Suppressor macrophage treated with lipopolysaccharide for 4 hours (primary cell): Measurements from ENCODE around the gene STARD7.
A peak's percentile ranks its signal among the peaks of the same experiment; 100 is the strongest.
"Not testable (repeated sequence)": the region's sequence is repeated elsewhere in the genome, so short reads cannot be mapped to it uniquely, and the experiment has no call there.

Experiments used
- DNase-seq: peaks from one replicate; pipeline ENCODE4 v3.0.0-alpha.2; 2020

The STARD7 gene

GRCh38 chr2:96146153-96146880 lies 62.3 kb downstream of the STARD7 start:
- peak; percentile 98 for DNase-seq

GRCh38 chr2:96145848-96146152 lies 62.8 kb downstream of the STARD7 start:
- peak; percentile 85 for DNase-seq

GRCh38 chr2:96145036-96145847 lies 63.4 kb downstream of the STARD7 start, which contains the start of gene DUSP2:
Gene DUSP2, minus strand, starts transcription at chr2:96145440. Its CDS starts 86 bp downstream, at chr2:96145354.
- DNase-seq = peak; percentile 95

- DNase-seq = no peak
Observed at GRCh38 chr2:96144481-96145035, 64.1 kb downstream of the STARD7 start.

GRCh38 chr2:96143848-96144480 lies 64.7 kb downstream of the STARD7 start:
- DNase-seq = no peak

GRCh38 chr2:96143231-96143847 lies 65.3 kb downstream of the STARD7 start:
- no peak for DNase-seq

- no peak for DNase-seq
Observed at GRCh38 chr2:96142217-96143113, 66.2 kb downstream of the STARD7 start.

- not testable (repeated sequence) for DNase-seq
Observed at GRCh38 chr2:96141624-96141967, 67.0 kb downstream of the STARD7 start.

- DNase-seq = no peak
Observed at GRCh38 chr2:96140941-96141623, 67.5 kb downstream of the STARD7 start.

- no peak for DNase-seq
Observed at GRCh38 chr2:96139181-96139758, 69.4 kb downstream of the STARD7 start.

- peak; percentile 55 for DNase-seq
Observed at GRCh38 chr2:96138179-96139145, 70.2 kb downstream of the STARD7 start, which contains the start of gene ASTL. Gene ASTL, minus strand, starts transcription at chr2:96138502. Its CDS starts 66 bp downstream, at chr2:96138436.

- no peak for DNase-seq
Observed at GRCh38 chr2:96137321-96138178, 71.1 kb downstream of the STARD7 start.

GRCh38 chr2:96136129-96136720 lies 72.4 kb downstream of the STARD7 start:
- no peak for DNase-seq

- no peak for DNase-seq
Observed at GRCh38 chr2:96135621-96136020, 73.0 kb downstream of the STARD7 start.

GRCh38 chr2:96135171-96135570 lies 73.5 kb downstream of the STARD7 start:
- no peak for DNase-seq
